Subcutaneous preadipocyte (primary cell): ENCODE measurements around the gene SDC1. TPM values are rescaled to one million over a fixed set of nuclear protein-coding genes. Genes with fewer than 3 reads are reported as not detected.

Experiments
- small RNA-seq: library from RNA; depleted of rRNA; stranded (forward); fragments of <200 nt; gene quantifications from one replicate; pipeline ENCODE3, GENCODE V24; 2012
- total RNA-seq: library from RNA; depleted of rRNA; stranded (reverse); fragments of >200 nt; gene quantifications from 2 replicates; pipeline ENCODE4 v1.2.3, GENCODE V29; 2012

SDC1 gene
- total RNA-seq = 6.6 and 20.3 TPM in 2 replicates

GRCh38 chr2:20224716-20225293, at the start of gene SDC1:
TSS of gene SDC1 (minus strand) at chr2:20225130. CDS start at chr2:20224867, 263 bp downstream.

Small RNAs within 50 kb of the gene (small RNA-seq; reads per million reads assigned to genes)
- gene RN7SL140P = not detected
- not detected for gene RNU6-961P
- gene RNU7-113P = not detected

Other genes starting within 250 kb of the SDC1 start
- gene WDR35, start 235.0 kb downstream of the SDC1 start, total RNA-seq = 21.5 and 21.7 TPM in 2 replicates
- gene MATN3, start 212.5 kb downstream of the SDC1 start, total RNA-seq = 0.39 and 0.73 TPM in 2 replicates
- gene LAPTM4A, start 173.5 kb downstream of the SDC1 start, total RNA-seq = 112 and 170 TPM in 2 replicates
- 27.9 and 49.5 TPM in 2 replicates for gene PUM2, start 125.7 kb upstream of the SDC1 start, total RNA-seq
- 48.9 and 66.5 TPM in 2 replicates for gene RHOB, start 221.9 kb upstream of the SDC1 start, total RNA-seq